ENCODE measurements around the gene MSRB3. TPM values are rescaled to one million over a fixed set of nuclear protein-coding genes. Genes with fewer than 3 reads are reported as not detected.

The MSRB3 gene
- total and polyA plus RNA-seq, 2 experiments from 2014 or later: 0.95 to 1.7 TPM

- Histone ChIP-seq H3K79me2 (replicated peaks; ENCODE audit: insufficient read depth) (no peaks in the 10 kb centered on the region), H3K36me3 (ENCODE audit: insufficient read depth) (no peaks in the 10 kb centered on the region), H3K27ac (ENCODE audit: low read depth) (no peak overlapping the region), H3K27me3 (ENCODE audit: insufficient read depth) (no peaks in the 10 kb centered on the region), H3K9me2 (ENCODE audit: insufficient read depth) (no peaks in the 10 kb centered on the region), H3K4me3 (no peak overlapping the region), H3K4me2 (no peak overlapping the region), H3K4me1 (ENCODE audit: insufficient read depth) (no peaks in the 10 kb centered on the region), H4K20me1 (replicated peaks; ENCODE audit: insufficient read depth) (no peaks in the 10 kb centered on the region), H3F3A (replicated peaks; ENCODE audit: low read depth) (no peaks in the 10 kb centered on the region), H2AFZ (0 out of 2 replicates have a peak overlapping the region, but pooled peaks have one; percentile 43)
- TF ChIP-seq POLR2AphosphoS5 (IDR thresholded peaks at IDR 0.05; ENCODE audit: low read depth) (no peak), NANOG (IDR thresholded peaks at IDR 0.05; ENCODE audit: borderline replicate concordance) (no peak), STAT1 (IDR thresholded peaks at IDR 0.05; ENCODE audit: unreplicated experiment) (no peak), ETS1 (IDR thresholded peaks at IDR 0.05) (no peak), CTCF (conservative IDR thresholded peaks at IDR 0.05; ENCODE audit: low read depth in 2 of 2) (no peak), EZH2 (IDR thresholded peaks at IDR 0.05; ENCODE audit: low read depth, unreplicated experiment) (no peak), CREB1 (CRISPR knock-in tag; IDR thresholded peaks at IDR 0.05; ENCODE audit: low read depth) (no peak), ZNF114 (CRISPR knock-in tag; IDR thresholded peaks at IDR 0.05) (no peak)
- H3K9me3 Mint-ChIP-seq: no peaks in the 10 kb centered on the region
- DNase-seq (ENCODE audit: low spot score) (no peak), ATAC-seq (no peak)
- H3K27me3 Mint-ChIP-seq (ENCODE audit: insufficient read depth, low read depth, poor library complexity): no peaks in the 10 kb centered on the region
- H3K27ac Mint-ChIP-seq: no peak overlapping the region
- no peak overlapping the region for H3K4me3 Mint-ChIP-seq
- no peaks in the 10 kb centered on the region for H3K4me1 Mint-ChIP-seq
- H3K36me3 Mint-ChIP-seq (ENCODE audit: low read depth): no peaks in the 10 kb centered on the region
Observed at GRCh38 chr12:65458718-65459117, 180.2 kb downstream of the MSRB3 start.

GRCh38 chr12:65459545-65459944, 181.1 kb downstream of the MSRB3 start:
- Histone ChIP-seq H3K4me2 (no peak overlapping the region), H3K27ac (ENCODE audit: low read depth) (no peak overlapping the region), H3K36me3 (ENCODE audit: insufficient read depth) (no peaks in the 10 kb centered on the region), H2AFZ (no peak overlapping the region; the same call in 1 of the 2 replicates), H3K9me2 (ENCODE audit: insufficient read depth) (no peaks in the 10 kb centered on the region), H3K79me2 (replicated peaks; ENCODE audit: insufficient read depth) (no peaks in the 10 kb centered on the region), H4K20me1 (replicated peaks; ENCODE audit: insufficient read depth) (no peaks in the 10 kb centered on the region), H3K4me3 (no peak overlapping the region), H3K4me1 (ENCODE audit: insufficient read depth) (no peaks in the 10 kb centered on the region), H3F3A (replicated peaks; ENCODE audit: low read depth) (no peaks in the 10 kb centered on the region), H3K27me3 (ENCODE audit: insufficient read depth) (no peaks in the 10 kb centered on the region)
- no peaks in the 10 kb centered on the region for H3K27me3 Mint-ChIP-seq (ENCODE audit: insufficient read depth, low read depth, poor library complexity)
- DNase-seq (ENCODE audit: low spot score): no peak
- H3K9me3 Mint-ChIP-seq: no peaks in the 10 kb centered on the region
- no peaks in the 10 kb centered on the region for H3K36me3 Mint-ChIP-seq (ENCODE audit: low read depth)
- no peak overlapping the region for H3K4me3 Mint-ChIP-seq
- H3K4me1 Mint-ChIP-seq: no peaks in the 10 kb centered on the region; the same call in 2 of the 3 replicates
- no peak for ATAC-seq
- no peak overlapping the region for H3K27ac Mint-ChIP-seq
- no peak for TF ChIP-seq EZH2 (IDR thresholded peaks at IDR 0.05; ENCODE audit: low read depth, unreplicated experiment)
- no peak for TF ChIP-seq REST (IDR thresholded peaks at IDR 0.05; ENCODE audit: unreplicated experiment)
- no peak for TF ChIP-seq NANOG (IDR thresholded peaks at IDR 0.05; ENCODE audit: borderline replicate concordance)
- TF ChIP-seq POLR2AphosphoS5 (IDR thresholded peaks at IDR 0.05; ENCODE audit: low read depth): no peak
- TF ChIP-seq ZNF331 (CRISPR knock-in tag; IDR thresholded peaks at IDR 0.05; ENCODE audit: low read depth): no peak
- TF ChIP-seq JUNB (IDR thresholded peaks at IDR 0.05; ENCODE audit: unreplicated experiment): no peak
- no peak for TF ChIP-seq STAT1 (IDR thresholded peaks at IDR 0.05; ENCODE audit: unreplicated experiment)
- no peak for TF ChIP-seq ZNF114 (CRISPR knock-in tag; IDR thresholded peaks at IDR 0.05)
- no peak for TF ChIP-seq ETS1 (IDR thresholded peaks at IDR 0.05)
- no peak for TF ChIP-seq CREB1 (CRISPR knock-in tag; IDR thresholded peaks at IDR 0.05; ENCODE audit: low read depth)
